Loucy (cell line): ENCODE measurements around the gene PTPRK.

Experiments used
- EZH2phosphoT487 ChIP-seq: fragments of 200-600 bp; IDR thresholded peaks from 2 replicates; pipeline ENCODE4 v1.6.1; 2018; ENCODE audit warnings: antibody characterized with exemption, mild to moderate bottlenecking, moderate library complexity, borderline replicate concordance
- TF ChIP-seq, protein P1 (sequence below): fragments of 200-600 bp; sonication (generic); conservative IDR thresholded peaks from 2 replicates; pipeline ENCODE4 v1.5.1; 2014; ENCODE audit warnings: mild to moderate bottlenecking, antibody characterized with exemption, low read length

DNA sequence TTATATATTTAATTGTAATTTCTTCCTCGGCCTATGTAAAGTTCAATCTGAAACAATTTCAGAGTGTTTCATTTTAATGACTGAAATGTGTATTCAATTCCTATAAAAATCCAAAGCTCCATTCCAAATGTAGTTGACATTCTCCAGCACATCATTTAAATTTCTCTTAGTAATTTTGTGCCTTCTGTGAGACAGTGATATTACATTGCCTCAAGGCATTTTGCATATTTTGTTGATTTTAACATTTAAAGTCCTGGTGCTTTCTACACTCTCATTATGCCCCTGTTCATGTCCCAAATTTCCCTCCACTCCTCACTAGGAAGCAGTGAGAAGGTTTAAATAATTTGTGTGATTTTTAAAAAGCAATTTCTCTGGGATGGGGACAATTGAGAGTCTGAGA, 585.4 kb downstream of the PTPRK start:
- TF ChIP-seq, protein P1, sequence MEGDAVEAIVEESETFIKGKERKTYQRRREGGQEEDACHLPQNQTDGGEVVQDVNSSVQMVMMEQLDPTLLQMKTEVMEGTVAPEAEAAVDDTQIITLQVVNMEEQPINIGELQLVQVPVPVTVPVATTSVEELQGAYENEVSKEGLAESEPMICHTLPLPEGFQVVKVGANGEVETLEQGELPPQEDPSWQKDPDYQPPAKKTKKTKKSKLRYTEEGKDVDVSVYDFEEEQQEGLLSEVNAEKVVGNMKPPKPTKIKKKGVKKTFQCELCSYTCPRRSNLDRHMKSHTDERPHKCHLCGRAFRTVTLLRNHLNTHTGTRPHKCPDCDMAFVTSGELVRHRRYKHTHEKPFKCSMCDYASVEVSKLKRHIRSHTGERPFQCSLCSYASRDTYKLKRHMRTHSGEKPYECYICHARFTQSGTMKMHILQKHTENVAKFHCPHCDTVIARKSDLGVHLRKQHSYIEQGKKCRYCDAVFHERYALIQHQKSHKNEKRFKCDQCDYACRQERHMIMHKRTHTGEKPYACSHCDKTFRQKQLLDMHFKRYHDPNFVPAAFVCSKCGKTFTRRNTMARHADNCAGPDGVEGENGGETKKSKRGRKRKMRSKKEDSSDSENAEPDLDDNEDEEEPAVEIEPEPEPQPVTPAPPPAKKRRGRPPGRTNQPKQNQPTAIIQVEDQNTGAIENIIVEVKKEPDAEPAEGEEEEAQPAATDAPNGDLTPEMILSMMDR = no peak
- TF ChIP-seq EZH2phosphoT487 = no peak
